HG03175 (cell line): Measurements from ENCODE around the gene STEEP1.

Source experiments
- ATAC-seq: cut with Tn5 transposase; IDR thresholded peaks from one replicate; pipeline ENCODE4 v1.9.1; 2021; ENCODE audit warnings: mild to moderate bottlenecking, moderate library complexity; ENCODE audit not compliant: unreplicated experiment

The STEEP1 gene

GRCh38 chrX:119489212-119490074 is 75.8 kb downstream of the STEEP1 start:
- no peak for ATAC-seq

- ATAC-seq = no peak
Measured at GRCh38 chrX:119488749-119489148, 76.5 kb downstream of the STEEP1 start.
